ENCODE measurements around the gene SPTBN4.

GRCh38 chr19:40465557-40466218 lies 1.1 kb upstream of the SPTBN4 start, which contains the start of gene BLVRB:
- TF ChIP-seq, protein P1, sequence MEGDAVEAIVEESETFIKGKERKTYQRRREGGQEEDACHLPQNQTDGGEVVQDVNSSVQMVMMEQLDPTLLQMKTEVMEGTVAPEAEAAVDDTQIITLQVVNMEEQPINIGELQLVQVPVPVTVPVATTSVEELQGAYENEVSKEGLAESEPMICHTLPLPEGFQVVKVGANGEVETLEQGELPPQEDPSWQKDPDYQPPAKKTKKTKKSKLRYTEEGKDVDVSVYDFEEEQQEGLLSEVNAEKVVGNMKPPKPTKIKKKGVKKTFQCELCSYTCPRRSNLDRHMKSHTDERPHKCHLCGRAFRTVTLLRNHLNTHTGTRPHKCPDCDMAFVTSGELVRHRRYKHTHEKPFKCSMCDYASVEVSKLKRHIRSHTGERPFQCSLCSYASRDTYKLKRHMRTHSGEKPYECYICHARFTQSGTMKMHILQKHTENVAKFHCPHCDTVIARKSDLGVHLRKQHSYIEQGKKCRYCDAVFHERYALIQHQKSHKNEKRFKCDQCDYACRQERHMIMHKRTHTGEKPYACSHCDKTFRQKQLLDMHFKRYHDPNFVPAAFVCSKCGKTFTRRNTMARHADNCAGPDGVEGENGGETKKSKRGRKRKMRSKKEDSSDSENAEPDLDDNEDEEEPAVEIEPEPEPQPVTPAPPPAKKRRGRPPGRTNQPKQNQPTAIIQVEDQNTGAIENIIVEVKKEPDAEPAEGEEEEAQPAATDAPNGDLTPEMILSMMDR (IDR thresholded peaks at IDR 0.05; ENCODE audit: low read length) = no peak
- TF ChIP-seq EZH2 (IDR thresholded peaks at IDR 0.05; ENCODE audit: borderline replicate concordance, low read length) = no peak

Measured in OCI-LY1 (cell line).